GM19397 (cell line): ENCODE measurements around the gene SNX20.

Experiments used
- ATAC-seq: cut with Tn5 transposase; IDR thresholded peaks from one replicate; pipeline ENCODE4 v1.9.1; 2021; ENCODE audit warnings: mild to moderate bottlenecking, moderate library complexity; ENCODE audit not compliant: unreplicated experiment

The SNX20 gene

DNA sequence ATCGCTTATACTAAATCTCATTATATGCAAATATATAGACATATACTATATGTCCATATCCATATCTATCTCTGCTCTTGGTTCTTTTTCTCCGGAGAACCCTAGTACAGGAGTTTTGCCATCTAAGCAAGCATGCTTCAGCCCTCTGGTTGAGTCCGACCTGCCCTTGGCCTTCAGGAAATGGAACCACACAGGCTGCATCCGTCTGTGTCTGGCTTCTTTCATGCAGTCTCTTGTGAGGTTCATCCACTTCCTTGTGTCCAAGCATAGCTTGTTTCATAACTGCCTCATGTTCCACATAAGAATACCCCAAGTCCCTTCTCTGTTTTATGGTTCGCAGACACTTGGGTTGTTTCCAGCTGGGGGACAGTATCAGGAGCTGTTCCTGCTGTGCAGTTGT is 16.8 kb downstream of the SNX20 start:
- no peak for ATAC-seq

DNA sequence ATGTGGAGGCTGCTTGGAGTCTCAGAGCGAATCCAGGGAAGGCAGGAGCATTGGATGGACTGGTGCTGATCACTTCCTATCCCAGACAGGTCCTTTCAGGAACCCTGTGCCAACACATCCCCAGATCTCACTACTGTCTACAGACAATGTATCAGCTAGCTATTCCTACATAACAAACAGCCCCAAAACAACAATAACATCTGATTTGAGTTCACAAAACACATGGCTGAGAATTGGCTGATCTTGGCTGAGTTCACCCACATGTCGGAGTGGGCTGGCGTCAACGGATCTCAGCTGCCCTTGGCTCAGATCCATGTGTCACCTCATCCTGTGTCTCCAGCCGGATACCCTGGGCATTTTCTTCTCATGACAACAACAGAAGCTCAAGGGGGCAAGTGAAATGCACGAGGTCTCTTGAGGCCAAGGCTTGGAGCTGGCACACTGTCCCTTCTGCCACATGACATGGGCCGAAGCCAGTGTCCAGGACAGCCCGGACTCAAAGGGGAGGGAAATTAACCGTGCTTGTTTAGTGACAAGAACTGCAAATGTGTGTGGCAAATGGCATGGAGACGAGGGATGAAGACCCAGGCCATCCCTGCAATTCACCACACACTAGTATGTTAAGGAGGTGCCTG is 18.7 kb downstream of the SNX20 start:
- ATAC-seq: no peak

DNA sequence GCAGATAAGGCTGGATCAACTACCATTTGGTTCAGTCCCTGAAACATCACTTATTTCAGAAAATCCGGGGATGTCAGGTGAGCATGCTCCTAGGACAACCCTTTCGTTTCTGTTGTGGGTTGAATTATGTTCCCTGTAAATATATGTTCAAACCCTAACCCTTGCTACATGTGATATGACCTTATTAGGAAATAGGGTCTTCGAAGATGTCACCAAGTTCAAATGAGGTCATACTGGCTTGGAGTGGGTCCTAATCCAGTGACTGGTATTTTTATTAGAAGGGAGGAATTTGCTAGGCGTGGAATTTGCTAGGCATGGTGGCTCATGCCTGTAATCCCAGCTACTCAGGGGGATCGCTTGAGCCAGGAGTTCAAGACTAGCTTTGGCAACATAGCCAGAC is 21.3 kb downstream of the SNX20 start:
- no peak for ATAC-seq

GRCh38 chr16:50657241-50657640 is 23.9 kb downstream of the SNX20 start:
- ATAC-seq: no peak

GRCh38 chr16:50655558-50656055 is 25.5 kb downstream of the SNX20 start:
- no peak for ATAC-seq

DNA sequence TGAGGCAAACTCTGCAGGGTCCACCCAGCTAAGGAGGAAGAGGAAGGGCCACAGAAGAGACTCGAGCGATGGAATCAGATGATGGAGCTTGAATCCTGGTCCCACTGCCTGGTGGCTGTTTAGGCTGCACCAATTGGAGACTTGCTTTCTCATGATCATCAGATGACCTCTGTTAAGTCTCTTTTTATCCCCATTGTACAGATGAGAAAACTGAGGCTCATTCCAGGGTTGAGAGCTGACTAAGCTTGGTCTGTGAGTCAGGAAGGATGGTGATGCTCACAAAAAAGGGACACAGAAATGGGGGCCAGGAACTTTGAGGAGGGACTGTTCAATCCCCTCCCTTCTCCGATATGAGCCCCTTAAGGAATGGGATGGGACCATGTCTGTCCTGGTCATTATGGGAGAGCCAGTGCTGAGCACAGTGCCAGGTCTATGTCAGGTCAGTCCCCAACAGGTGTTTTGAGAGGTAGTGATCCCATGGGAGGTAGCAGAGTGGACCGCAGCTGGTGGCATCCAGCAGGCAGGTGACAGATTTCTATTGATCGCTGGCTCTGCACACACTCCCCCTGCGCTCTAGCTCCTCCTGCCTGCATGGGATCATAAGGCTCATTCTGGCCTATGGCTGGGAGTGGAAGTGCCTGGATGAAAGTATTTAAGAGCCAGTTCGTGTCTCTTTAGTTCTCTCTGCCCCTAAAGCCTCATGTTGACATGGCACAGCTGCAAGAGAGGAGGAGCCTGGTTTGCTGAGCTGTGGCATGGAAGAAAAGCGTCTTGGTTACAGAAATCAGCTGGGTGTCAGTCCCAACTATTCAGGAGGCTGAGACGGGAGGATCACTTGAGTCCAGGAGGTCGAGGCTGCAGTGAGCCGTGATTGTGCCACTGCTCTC is 27.2 kb downstream of the SNX20 start:
- ATAC-seq: no peak

GRCh38 chr16:50652836-50653425 is 28.2 kb downstream of the SNX20 start:
- ATAC-seq: no peak

GRCh38 chr16:50651835-50652438 is 29.2 kb downstream of the SNX20 start:
- ATAC-seq: no peak

- no peak for ATAC-seq
These were observed 34.8 kb downstream of the SNX20 start for GRCh38 chr16:50646345-50646744.

- ATAC-seq: no peak
These were observed 35.4 kb downstream of the SNX20 start for GRCh38 chr16:50645563-50646220.

DNA sequence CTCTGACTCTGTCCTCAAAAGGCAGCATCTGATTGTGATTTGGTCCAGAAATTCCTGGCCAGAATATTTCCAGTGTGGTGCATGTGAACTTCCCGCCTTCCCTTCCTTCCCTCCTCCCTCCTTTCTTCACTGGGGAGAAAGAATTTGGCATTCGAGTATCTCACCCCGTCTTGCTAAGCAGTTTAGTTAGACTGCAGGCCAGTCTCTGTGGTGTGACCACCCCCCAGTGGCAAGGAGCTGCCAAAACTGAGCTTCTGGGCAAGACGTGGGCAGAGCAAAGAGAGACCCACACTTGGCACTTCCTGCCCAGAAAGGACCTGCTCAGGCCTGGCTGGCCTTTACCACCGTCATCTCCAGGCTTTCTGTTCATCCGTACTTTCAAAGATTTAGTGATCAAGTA is 36.4 kb downstream of the SNX20 start:
- ATAC-seq: no peak

DNA sequence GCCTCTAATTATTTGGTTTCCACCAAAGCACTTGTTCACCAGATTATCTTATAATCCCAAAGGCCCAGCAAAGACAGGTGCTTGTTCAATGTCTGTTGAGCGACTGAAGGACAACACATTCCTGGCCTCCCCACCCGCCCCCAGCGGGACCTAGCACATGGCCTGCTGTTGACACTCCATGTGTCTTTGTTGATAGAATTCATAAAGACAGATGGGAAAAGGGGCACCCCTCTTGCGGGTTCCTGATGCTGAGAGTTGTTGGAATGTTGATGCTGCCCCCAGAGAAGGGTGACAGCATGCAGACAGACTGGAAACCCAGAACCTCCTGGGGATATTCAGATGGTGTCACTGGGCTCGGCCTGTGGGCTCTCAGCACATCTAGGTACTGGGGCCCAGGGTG is 36.9 kb downstream of the SNX20 start:
- ATAC-seq: no peak

DNA sequence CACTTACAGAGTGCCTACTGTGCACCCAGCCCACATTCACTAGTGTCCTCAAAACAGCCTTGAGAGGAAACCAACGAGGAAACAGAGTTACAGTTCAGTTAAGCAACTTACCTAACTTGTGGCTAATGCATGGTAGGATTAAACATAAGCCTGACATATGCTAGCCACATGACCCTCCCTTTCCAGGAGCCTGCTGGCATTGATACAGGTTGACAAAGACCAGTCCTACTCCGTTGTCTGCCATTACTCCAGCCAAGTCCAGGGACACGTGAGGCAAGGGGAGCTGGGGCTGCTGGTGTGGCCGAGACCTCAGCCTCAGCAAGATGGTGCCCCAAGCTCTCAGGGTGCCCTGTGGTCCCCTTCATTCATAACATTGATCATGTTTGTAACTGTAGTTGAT is 37.9 kb downstream of the SNX20 start:
- ATAC-seq: no peak

DNA sequence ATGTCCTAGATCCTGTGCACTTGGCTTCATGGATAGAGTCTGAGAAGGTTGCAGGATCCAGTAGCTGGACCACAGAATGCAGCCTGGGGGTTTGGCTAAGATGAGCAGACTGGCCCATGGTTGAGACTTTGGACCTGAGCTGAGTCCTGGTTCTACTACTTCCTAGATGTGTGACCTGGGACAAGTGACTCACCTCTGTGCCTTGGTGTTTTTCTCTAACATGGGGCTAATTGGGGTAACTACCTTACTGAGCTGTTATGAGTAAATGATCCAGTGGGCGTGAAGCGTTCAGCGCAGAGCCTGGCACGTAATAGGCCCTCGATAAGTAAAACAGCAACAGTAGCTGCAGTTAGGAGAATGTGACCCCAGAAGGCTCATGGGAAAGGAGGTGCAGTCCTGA is 38.8 kb downstream of the SNX20 start:
- ATAC-seq: no peak

DNA sequence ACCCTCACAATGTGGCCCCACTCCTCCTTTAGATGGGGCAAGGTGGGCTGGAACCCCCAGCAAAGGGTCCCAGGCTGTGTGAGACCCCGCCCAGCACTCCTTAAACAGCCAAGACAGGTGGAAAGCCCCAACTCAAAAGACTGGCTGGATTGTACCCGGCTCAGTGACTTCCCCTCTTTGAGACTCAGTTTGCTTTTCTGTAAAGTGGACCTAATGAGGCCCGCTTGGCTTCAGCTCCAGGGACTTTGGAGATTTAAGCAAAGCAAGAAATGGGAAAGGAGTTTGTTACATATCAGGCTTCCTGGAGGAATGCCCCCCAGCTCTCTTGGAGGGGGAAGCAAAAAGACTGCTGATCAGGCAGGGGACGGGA is 39.3 kb downstream of the SNX20 start:
- ATAC-seq: no peak

GRCh38 chr16:50640919-50641817 is 39.9 kb downstream of the SNX20 start:
- no peak for ATAC-seq

- ATAC-seq: no peak
These were observed 40.7 kb downstream of the SNX20 start for GRCh38 chr16:50640391-50640790.

DNA sequence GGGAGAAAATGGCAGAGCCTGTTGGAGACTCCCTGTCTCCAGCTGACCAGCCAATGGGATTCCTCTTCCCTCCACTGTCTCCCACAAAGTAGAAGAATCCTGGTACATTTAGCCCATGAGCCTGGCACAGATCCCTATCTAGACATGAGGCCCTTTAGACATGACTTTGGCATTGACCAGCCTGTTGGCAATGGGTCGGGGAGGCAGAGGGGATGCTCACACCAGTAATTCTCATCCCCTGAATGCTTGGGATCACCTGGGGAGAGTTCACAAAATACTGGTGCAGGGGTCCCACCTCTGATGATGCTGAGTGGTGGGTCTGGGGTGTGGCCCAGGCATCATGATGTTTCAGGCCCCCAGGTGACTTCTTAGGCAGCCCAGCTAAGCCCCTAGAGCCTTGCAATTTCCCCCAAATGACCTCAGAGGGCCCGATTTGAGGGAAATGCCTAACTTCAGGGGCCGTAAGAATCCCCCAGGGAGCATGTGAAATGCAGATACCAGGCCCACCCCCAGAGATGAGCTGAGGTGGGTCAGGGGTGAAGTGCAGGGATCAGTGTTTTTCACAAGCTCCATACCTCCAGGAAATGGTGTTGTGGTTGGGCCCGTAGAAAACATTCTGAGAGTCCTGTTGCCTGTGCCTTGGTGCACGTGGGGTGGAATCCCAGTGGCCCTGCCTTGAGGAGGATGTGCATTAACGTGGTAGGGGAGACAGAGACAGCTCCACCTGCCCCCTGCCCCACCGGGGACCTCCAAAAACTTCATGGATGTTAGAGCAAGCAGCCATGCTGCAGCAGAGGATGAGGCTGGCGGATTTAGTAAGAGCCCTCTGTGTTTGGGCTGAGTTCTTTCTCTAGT is 42.1 kb downstream of the SNX20 start:
- no peak for ATAC-seq
